Measurements from ENCODE around the gene DAAM1.

Gene DAAM1

DNA sequence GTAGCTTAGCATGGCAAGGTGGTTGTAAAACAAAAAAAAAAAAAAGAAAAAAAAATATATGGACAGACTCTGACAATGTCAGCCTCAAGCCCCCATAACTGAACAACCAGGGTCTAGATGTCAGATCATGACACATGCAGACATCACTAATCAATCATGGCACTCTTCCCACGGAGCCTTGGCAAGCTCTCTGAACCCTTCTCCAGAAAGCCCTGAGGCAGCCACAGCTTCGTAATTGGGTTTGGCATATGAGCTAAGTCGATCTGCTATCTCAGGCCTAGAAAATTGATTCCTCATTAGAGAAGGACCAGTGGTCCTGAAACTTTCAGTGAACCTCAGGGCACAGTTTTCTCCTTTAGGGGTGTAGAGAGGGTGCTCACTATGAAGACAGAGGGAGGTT is 164.5 kb downstream of the DAAM1 start:
- DNase-seq (ENCODE audit: low read depth, low spot score): no peak
- H3K27ac ChIP-seq: no peak overlapping the region

DNA sequence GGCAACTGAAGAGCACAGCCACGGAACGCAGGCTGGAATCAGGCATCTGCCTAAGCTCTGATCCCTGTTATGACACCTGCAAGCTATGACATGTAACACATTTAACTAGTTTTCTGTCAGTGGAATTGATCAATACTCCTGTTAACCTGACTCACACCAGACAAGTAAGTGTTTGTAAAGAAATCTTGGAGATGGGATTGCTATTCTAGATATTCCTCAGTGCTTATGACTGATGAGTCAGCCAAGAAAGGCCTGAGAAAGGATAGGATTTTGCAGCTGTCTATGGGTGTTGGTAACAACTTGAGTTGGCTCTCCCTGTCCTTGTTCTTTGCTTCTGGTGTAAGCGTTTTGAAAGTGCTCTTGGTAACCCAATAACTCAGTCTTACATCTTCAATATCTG is 166.2 kb downstream of the DAAM1 start:
- peak; percentile 90 for DNase-seq (ENCODE audit: low read depth, low spot score)
- peak overlapping the region; percentile 85 for H3K27ac ChIP-seq

DNA sequence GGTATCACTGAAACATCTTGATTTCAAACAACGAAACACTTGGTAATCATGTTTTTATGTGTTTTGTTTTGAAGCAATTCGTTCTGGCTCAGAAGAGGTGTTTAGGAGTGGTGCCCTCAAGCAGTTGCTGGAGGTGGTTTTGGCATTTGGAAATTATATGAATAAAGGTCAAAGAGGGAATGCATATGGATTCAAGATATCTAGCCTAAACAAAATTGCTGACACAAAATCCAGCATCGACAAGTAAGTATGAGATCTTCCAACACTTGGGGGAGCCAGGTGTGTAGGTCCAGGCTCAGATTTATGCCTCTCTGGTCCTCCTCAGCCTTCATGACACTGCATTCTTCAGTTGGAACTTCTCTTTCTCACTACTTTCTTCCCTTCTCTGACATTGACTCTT is 166.6 kb downstream of the DAAM1 start:
- H3K27ac ChIP-seq: peak overlapping the region; percentile 85

DNA sequence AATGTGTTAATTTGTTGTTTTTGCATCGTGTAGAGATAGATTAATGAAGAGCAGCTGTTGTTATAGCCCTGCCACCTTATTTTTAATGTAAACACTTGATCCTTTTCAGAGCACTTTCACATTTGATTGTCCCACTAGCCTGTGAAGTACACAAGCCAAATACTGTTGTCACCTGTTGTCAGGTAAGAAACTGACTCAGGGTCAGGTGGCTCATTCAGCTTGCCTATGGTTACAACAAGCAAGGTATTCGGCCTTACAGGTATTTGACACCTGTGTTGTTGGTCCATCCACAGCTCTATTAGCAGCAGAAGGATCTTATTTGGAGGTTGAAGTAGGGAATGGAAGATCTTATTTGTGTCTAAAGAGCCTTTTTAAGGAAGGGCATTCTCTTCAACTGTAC is 167.8 kb downstream of the DAAM1 start:
- H3K27ac ChIP-seq: peak overlapping the region; percentile 85

More for the DNA sequence above, 166.6 kb downstream of the DAAM1 start:
- no peak for DNase-seq (ENCODE audit: low read depth, low spot score)

DNA sequence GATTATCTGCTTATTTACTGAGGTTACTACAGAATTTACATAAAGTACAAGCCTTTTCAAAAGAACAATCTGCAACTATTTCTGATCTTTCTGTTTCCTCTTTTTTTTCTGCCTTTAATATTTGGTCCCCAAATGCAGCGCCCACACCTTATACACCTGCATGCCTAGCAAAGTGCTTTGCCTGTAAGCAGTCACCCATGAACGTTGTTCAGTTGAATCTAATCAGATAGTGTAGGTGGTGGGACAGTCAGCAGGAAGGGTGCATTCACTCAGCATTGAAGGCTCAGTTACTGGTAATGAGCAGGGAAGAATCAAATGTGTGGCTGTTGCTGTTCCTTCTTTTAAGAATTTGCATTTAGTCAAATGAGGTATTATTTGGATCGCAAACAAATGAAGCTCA is 168.3 kb downstream of the DAAM1 start:
- H3K27ac ChIP-seq: peak overlapping the region; percentile 85
- DNase-seq (ENCODE audit: low read depth, low spot score): no peak

More for the DNA sequence above, 167.8 kb downstream of the DAAM1 start:
- no peak for DNase-seq (ENCODE audit: low read depth, low spot score)

DNA sequence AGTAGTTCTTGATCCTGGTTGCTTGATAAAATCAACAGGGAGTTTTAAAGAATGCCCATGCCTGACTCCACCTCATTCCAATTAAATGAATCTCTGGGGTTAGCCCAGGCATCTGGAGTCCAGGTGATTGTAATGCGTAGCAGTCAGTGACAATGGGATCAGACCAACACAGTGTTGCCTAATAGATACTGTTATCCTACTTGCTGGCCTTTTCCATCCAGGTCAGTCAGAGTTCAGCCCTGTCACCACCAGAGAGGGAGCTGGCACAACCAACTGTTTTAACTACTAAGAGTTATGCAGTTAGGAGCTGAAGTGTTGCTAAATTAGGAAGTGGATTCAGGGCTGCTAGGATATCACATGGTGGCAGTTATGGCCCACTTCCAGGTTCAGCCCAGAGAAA is 169.6 kb downstream of the DAAM1 start:
- peak; percentile 73 for DNase-seq (ENCODE audit: low read depth, low spot score)
- peak overlapping the region; percentile 85 for H3K27ac ChIP-seq

DNA sequence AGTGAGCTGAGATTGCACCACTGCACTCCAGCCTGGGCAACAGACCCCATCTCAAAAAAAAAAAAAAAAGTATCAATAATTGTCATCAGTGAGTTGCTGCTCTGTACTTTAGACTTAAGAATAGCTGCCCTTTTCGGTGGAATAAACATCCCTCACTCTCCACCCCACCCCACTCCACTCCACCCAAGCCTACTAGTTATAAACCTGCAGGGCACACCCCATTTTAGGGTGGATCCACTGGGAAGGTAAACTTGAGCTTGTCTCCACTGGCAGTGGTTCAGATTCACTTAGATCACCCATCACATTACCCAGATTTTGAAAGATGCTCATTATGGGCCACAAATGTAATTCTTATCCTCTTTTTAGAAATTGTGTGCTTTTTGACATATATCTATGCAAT is 170.3 kb downstream of the DAAM1 start:
- no peak for DNase-seq (ENCODE audit: low read depth, low spot score)
- H3K27ac ChIP-seq: peak overlapping the region; percentile 85

DNA sequence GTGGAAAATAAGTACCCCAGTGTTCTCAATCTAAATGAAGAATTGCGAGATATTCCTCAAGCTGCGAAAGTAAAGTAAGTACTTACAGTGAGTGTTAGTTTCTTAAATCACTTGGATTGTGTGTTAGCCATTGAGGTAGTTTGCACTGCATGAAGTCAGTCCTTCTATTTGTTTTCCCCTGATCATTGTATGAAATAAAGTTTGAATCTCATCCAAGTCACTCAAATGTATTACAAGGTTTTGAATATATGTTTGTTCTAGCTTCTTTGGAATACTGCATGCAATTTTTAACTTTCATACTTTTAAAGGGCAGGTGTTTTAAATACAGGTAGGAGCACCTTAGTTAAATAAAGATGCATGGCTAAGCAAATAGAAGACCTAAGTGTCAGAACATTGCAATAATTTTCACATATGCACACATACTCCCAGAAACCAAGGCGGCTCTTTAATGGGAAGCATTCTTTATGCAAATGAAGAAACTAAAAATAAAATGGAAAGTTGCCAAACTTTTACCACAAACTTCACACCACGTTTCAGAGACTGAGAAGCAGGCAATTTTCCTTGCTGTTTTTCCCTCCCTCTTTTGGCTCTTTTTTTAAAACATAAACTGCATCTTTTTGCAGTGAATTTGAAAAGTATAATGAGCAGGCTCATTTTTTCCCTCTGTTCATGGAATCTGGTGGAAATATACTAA is 171.1 kb downstream of the DAAM1 start:
- DNase-seq (ENCODE audit: low read depth, low spot score): no peak
- peak overlapping the region; percentile 92 for H3K27ac ChIP-seq

DNA sequence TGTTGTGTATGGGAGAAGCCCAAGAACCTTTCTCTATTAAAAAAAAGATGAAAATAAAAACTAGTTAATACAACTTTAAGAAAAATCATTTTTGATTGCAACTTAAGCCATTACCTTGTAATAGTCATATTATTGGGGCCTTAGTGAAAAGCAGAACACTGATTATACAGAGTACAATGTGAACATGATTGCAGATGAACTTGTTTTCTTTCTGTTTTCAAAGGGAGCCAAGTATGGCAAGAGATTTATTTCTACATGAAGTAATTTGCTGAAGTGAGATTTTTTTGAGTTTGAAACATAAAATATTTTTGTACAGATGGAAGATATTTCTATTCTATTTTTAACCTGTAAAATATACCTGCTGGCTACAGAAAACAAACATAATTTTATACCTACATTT is 171.8 kb downstream of the DAAM1 start:
- DNase-seq (ENCODE audit: low read depth, low spot score): no peak
- peak overlapping the region; percentile 92 for H3K27ac ChIP-seq

DNA sequence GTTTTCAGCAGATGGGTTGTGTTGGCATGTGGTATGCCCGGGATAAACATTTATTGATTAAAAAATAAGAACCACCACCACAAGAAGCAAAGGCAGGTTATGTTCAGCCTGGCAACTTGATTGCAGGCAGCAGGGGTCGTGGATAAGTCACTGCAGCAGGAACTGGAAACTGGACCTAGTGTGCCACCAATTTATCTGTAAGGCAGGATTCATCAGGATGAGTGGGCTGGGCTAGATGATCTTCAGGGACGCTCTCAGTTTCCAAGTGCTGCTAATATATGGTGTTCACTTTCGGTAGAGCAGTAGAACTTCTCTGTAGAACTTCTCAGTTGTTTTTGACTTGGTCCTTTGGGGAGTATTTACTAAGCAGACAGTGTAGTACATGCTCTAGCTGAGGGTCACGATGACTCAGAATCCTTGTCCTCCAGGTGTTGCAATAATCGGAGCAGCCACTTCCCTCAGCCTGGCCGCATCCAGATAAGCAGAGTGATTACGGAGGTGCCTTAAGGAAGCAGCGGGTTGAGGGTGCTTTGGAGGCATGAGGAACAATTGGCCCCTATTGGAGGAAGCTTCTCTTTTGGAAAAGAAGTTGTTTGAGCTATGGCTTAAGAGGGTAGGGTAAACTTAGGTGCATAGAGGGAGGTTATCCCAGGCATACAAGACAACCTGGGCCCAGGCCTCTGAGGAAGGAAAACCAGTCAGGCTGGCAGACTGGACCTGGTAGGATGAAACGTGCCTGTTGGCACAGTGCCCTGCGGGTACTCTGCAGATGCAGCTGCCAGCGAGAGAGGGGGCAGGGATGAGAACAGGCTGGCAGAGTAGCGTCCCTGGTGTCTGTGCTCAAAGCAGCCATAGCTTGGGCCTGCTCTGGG is 172.7 kb downstream of the DAAM1 start:
- H3K27ac ChIP-seq: peak overlapping the region; percentile 92
- DNase-seq (ENCODE audit: low read depth, low spot score): no peak

DNA sequence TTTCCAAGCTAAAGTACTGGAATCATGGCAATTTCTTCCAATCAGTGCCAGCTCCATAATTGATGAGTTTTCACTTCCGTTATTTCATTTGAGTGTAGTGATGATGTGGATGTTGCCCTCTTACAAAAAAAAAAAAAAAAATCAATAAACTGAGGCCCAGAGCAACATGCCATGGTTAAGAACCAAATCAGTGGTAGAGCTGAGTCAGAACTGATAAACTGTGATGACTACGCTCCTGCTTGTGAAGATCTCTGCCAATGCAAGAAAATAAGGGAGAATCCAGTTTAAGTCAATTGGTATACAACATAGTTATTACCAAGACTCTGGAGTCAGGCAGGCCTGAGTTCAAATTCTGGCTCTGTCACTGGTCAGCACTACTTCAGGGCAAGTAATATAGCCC is 174.0 kb downstream of the DAAM1 start:
- peak overlapping the region; percentile 92 for H3K27ac ChIP-seq
- DNase-seq (ENCODE audit: low read depth, low spot score): no peak

DNA sequence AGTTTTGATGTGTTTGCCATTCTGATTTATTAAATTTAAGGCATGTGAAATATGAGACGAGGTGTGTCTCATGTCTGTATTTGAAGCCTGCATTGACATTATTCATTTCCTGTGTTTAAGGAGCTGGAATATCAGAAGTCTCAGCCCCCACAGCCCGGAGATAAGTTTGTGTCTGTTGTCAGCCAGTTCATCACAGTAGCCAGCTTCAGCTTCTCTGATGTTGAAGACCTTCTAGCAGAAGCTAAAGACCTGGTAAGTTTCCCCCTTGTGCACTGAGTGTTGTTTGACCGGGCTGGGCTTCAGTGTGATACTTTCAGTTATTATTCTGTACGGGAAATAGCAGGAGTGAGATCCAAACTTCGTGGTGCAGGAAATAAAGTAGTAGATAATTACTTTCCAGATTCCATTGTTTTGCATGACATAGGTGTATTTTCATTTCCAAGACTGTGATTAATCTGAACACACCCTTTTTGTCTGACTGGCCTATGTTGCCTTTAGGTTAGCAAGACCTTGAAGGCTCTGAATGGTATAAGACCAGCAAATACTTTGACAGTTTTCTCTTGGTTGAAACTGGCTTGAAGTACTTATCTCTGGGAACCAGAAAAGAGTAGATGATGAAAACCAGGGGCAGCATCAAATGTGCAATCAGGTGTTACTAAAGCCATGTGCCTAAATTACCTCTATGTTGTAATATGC is 175.2 kb downstream of the DAAM1 start:
- peak overlapping the region; percentile 92 for H3K27ac ChIP-seq

DNA sequence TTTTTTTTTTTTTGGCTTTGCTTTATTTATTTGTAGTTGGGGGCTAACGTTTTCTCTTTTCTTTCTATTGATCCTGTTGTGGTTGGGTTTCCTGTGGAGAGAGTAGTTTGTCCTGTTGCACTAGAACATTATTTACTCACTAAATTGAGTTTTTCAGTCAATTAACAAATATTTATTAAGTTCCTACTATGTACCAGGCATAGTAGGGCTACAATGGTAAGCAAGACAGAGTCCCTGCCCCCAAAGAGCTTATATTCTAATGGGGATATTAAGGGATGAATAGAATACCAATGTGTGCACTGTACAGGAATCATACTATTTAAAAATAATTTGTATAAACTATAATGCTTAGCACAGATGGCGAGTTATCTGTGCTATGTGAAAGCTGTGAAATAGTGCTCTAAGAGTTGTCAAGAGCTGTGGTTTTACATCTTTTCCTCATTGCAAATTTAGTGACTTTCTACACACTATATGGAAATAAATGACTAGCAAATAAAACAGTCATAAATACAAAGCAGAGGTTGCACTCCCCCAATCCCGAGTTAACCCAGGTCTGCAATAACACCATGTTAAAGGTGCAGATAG is 181.8 kb downstream of the DAAM1 start:
- no peak for DNase-seq (ENCODE audit: low read depth, low spot score)
- H3K27ac ChIP-seq: no peak overlapping the region

More for the DNA sequence above, 175.2 kb downstream of the DAAM1 start:
- no peak for DNase-seq (ENCODE audit: low read depth, low spot score)

DNA sequence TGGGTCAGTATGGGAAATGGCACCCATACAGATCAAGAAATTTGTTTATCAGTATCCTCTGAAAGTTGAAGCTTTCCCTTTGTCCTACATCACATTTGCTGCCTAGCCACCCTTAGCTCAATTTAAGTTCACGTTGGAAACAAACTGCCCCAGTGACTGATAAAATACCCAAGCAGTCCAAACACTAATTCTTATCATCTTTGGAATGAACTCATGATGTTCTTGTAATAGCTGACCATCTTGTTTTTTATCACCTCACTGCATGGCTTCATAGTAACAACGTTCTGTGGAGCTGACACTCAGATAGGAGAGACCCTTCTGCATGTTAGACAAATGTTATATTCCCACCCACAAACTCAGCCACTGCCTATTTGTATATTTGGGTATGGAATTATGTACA is 183.3 kb downstream of the DAAM1 start:
- H3K27ac ChIP-seq: no peak overlapping the region
- DNase-seq (ENCODE audit: low read depth, low spot score): no peak

DNA sequence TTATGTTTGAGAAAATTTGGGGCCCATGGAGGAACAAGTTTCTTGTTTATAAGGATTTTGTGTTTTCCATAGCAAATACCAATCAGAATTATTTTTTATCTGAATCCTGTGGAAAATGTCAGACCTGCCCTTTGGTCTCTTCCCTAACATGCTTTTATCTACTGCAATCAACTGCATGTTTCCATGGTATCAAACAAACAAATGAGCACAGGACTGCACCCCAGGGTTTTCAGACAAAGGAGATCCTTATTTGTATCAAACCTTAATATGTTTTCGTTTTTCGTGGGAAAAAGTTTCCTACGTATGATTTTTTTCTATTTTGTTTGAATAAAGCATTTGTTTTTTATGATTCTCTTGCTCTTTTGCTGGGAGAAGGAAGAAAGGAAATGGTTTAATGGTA is 185.6 kb downstream of the DAAM1 start:
- no peak for DNase-seq (ENCODE audit: low read depth, low spot score)
- no peak overlapping the region for H3K27ac ChIP-seq

DNA sequence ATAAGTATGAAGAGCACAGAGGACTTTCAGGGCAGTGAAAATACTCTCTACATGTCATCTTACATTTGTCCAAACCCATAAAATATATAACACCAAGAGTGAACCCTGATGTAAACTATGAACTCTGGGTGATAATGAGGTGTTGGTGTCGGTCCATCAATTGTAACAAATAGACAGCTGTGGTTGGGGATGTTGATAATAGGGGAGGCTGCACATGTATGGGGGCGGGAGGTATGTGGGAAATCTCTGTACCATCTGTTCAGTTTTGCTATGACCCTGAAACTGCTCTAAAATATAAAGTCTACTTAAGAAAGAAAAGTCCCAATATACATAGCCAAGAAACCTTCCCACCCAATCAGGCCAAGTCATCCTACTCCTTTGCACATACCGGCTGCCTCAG is 188.2 kb downstream of the DAAM1 start:
- no peak for DNase-seq (ENCODE audit: low read depth, low spot score)
- H3K27ac ChIP-seq: no peak overlapping the region

DNA sequence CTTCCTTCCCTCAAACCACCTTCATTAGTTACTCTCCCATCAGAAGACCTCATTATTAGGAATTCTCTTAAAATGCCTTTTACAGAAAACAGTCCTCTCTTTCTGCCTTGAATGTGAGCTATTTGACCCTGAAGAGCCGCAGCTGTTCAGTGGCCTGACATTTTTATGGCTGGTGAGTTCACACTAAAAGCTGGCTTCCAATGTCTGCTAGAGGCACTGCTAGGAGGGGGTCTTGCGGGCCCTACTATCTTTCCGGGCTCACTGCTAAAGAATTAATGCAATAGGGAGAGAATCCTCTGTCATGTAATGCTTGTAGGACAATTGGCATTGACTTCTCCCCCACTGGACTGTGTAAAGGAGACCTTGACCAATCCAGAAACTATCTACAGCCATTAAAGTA is 189.0 kb downstream of the DAAM1 start:
- no peak for DNase-seq (ENCODE audit: low read depth, low spot score)
- no peak overlapping the region for H3K27ac ChIP-seq

DNA sequence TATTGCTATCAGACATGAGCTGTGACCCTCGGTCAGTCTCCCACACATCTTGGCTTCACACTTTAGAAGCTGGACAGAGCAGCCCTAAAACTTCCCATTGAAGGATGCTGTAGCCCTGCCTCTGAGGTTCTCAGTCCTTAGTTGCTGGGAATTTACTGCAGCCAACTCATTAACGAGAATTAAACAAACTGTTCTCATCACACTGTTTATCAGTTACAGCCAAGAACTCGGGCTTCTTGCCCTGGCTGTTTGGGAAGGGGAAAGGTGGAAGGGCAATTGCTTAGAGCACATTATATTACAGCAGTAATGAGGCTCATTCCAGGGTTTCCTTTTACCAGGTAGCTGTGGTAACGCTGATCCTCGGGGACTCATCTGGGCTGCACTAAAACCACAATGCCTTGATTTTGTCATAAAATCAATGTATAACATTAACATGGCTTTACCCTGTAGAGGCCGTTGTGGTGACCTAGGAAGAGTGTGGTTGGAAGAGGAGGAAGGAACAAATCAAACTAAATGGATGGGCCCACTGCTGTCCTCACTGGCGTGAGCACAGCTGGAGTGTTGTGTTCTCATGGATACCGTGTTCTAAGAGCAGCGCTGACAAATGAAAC is 189.6 kb downstream of the DAAM1 start:
- H3K27ac ChIP-seq: no peak overlapping the region
- no peak for DNase-seq (ENCODE audit: low read depth, low spot score)

DNA sequence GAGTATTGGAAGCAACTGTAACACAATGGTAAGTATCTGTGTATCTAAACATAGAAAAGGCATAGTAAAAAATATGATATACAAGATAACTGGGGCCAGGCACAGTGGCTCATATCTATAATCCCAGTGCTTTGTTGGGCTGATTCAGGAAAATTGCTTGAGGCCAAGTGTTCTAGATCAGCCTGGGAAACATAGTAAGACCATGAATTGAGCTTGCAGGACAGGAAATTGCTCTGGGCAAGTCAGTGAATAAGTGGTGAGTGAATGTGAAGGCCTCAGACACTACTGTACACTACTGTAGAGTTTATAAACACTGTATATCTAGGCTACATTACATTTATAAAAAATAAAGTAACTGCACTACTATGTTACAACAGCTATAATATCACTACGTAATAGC is 201.5 kb downstream of the DAAM1 start:
- no peak for DNase-seq (ENCODE audit: low read depth, low spot score)
- no peak overlapping the region for H3K27ac ChIP-seq

DNA sequence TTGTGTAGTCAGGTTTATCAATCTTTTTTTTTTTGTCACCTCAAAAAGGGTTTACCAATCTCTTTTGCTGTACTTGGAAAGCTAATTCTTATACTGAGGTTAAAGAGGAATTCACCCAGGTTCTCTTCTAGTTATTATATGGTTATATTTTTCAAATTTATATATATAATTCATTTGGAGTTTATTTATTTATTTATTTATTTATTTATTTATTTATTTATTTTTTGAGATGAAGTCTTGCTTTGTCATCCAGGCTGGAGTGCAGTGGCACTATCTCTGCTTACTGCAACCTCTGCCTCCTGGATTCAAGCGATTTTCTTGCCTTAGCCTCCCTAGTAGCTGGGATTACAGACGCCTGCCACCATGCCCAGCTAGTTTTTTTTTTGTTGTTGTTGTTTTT is 202.9 kb downstream of the DAAM1 start:
- DNase-seq (ENCODE audit: low read depth, low spot score): no peak
- no peak overlapping the region for H3K27ac ChIP-seq

Data from epithelial cell of prostate (primary cell).